NCI-H2107 (cell line): ENCODE results near the gene S100A5.
"Not testable (repeated sequence)": the region's sequence is repeated elsewhere in the genome, so short reads cannot be mapped to it uniquely, and the experiment has no call there.

Experiments used
- DNase-seq: peaks from one replicate; lab custom pipeline; 2025; lab: John Stamatoyannopoulos, UW

Gene S100A5, protein sequence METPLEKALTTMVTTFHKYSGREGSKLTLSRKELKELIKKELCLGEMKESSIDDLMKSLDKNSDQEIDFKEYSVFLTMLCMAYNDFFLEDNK

DNA sequence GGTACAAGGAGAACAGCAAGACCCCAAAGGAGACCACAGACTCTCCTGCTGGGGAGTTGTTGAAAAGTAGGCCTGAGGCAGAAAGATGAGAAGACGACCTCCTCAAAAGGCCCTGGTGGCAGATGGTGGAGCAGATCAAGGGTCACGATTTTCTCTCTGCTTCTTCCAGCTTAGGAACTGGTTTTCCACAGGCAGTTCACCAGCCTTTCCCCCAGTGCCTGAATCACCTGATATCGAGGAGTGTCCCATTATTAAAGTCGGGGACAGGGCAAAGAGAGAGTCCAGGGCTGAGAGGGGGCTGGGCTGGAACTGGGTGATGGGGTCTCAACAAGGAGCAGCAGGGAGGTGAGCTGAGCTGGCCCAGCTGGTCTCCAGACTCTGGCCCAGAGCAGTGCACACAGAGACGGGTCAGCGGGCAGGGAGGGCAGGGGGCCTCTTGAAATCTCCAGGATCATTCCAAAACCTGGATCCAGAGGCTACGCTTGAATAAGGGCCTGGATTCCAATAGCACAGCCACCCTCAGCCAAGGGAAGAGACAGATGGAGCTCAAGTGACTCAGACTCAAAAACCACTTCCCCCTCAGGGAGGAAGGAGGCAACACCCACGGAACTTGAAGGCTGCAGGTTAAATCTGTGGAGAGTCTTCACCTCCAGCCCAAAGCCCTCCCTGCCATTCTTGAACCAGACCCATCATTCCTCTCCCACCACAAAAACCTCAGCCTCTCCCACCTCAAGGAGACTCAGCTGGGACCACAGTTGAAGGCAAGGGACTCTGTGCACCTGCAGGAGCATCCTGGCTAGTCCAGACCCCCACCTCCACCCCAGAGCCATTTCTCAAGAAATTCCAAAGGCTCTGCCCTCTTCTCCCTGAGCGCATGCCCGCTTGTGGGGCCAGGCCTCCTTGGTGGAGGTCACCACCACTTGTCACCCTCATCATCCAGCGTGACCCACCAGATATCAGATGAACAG is at the start of gene S100A5:
Gene S100A5, minus strand, starts transcription at position 541 of the 968 bp plus-strand sequence. CDS start 743 bp downstream, outside the sequence.
- DNase-seq, result no peak

DNA sequence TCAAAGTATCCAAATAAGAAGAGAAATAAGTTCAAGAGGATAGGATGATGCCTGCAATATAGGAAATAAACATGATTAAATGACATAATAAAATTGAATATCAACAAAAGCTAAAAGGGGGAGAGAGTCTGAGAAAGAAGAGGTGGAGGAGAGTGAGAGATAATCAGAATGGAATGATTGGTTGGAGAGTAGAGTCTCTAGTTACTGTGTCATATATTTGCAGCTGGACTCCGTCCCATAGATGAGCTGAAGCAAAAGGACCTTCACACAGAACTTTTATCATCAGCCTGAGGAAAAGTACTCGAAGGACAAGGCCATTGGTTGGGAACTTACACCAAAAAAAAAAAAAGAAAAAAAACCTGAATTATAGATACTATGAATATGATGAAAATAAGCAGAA is 47.7 kb upstream of the S100A5 start:
- DNase-seq, result no peak

DNA sequence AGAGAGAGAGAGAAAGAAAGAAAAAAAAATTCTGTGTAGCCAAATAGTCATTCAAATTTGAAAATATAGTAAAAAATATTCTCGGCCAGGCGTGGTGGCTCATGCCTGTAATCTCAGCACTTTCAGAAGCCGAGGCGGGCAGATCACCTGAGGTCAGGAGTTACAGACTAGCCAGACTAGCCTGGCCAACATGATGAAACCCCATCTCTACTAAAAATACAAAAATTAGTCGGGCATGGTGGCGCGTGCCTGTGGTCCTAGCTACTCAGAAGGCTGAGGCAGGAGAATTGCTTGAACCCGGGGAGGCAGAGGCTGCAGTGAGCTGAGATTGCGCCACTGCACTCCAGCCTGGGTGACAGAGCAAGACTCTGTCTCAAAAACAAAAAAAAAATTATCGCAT is 47.3 kb upstream of the S100A5 start:
- not testable (repeated sequence) for DNase-seq

DNA sequence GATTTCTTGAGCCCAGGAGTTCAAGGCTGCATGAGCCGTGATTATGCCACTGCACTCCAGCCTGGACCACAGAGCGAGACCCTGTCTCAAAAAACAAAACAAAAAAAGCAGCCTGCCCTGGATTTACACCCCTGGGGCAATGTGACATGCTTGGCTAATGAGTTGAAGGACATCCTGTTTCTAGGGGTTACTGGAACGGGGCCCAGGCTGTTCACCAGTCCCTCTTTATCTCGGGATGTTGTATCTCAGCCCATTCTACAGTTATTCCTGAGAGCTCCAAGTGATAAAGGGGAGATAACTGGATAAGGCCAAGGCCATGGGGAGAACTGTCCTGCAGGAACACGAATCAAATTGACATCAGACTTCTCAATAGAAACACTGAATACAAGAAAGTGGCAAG is 46.6 kb upstream of the S100A5 start:
- no peak for DNase-seq

DNA sequence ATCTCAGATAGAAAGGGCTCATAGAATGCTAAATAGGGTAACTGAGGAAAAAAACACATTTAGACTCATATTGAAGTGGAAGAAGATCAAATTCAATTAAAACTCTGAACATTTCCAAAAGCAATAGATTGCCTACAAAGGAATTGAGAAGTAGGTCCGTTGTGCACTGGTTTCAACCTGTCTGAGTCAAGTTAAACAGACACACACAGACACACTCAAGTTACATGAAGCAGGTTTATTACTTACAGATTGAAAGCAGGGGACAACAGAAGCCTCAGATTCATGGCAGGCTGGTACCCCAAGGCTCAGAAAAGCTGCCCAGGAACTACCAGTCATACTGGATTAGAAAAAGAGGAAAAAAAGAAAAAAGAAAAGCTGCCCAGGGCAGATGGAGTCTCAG is 45.6 kb upstream of the S100A5 start:
- DNase-seq, result no peak

DNA sequence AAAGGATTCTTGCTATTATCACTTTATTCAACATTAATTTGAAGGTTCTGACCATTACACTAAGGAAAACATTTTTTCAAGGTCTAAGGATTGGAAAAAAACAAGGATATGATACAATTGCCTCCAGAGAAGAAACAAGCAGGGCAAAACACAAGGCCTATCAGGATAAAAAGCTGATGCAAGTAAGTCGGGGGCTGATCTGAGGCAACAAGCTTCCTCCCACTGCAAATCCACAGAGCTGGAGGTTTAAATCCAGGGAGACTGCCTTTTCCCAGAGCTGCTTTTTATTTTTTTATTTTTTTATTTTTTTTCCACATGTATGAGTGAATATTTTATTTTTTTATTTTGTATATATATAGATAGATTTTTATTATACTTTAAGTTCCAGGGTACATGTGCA is 44.3 kb upstream of the S100A5 start:
- DNase-seq, result no peak

DNA sequence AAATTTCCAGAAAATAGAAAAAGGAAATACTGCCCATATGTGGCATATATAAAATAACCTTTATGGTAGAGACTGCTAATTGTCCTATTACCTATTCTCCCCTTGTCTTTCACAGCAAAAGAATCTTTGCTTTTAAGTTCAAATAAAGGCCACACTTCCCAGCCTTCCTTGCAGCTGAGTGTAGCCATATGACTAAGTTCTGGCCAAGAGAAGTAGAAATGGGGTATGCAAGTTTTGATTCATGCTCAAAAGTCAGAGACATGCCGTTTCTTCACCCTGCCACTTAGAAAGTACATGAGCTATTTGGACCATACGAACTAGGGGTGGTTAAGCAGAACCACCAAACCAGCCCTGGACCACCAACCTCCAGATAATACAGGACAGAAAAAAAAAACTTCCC is 43.2 kb upstream of the S100A5 start:
- no peak for DNase-seq

DNA sequence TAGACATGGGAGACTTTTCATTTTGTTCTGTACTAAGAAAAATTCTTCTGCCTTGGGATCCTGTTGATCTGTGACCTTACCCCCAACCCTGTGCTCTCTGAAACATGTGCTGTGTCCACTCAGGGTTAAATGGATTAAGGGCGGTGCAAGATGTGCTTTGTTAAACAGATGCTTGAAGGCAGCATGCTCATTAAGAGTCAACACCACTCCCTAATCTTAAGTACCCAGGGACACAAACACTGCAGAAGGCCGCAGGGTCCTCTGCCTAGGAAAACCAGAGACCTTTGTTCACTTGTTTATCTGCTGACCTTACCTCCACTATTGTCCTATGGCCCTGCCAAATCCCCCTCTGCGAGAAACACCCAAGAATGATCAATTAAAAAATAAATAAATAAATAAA is 42.8 kb upstream of the S100A5 start:
- DNase-seq, result not testable (repeated sequence)

DNA sequence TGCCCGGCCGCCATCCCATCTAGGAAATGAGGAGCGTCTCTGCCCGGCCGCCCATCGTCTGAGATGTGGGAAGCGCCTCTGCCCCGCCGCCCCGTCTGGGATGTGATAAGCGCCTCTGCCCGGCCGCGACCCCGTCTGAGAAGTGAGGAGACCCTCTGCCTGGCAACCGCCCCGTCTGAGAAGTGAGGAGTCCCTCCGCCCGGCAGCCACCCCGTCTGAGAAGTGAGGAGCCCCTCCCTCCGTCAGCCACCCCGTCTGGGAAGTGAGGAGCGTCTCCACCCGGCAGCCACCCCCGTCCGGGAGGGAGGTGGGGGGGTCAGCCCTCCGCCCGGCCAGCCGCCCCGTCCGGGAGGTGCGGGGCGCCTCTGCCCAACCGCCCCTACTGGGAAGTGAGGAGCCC is 42.1 kb upstream of the S100A5 start:
- not testable (repeated sequence) for DNase-seq

DNA sequence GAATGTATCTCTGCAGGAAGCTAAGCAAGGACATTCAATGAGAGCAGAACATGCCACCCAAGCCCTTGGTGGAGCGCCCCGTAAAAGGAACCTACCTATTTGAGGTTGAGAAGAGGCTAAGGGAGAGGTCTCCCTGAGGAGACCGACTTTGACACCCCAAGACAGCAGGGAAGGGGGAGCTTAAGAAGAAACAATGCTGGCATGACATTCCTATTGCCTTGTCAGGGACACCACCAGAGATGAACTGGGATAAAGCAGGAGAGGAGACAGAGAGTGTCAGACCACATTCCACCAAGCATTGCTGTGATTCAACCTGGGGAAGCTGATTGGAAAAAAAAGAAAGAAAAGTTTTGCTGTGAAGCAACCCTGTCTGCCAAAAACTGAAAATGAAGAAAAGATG is 38.2 kb upstream of the S100A5 start:
- DNase-seq, result no peak

DNA sequence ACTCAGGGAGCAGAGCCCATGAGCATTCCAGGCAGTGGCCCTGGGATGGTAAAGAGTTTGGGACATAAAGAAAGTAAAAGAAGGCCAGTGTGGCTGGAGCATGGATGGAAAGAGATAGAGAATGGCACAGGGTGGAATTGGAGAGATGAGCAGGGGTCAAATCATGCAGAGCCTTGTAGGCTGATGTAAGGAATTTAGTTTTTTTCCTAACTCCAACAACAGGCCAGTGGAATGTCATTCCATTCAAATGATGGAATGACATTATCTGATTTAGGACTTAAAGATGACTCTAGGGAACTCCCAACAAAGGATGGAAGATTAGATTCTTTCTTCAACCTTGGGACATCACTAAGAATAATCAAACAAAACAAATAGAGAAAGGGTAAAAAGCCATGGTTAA is 37.8 kb upstream of the S100A5 start:
- no peak for DNase-seq

DNA sequence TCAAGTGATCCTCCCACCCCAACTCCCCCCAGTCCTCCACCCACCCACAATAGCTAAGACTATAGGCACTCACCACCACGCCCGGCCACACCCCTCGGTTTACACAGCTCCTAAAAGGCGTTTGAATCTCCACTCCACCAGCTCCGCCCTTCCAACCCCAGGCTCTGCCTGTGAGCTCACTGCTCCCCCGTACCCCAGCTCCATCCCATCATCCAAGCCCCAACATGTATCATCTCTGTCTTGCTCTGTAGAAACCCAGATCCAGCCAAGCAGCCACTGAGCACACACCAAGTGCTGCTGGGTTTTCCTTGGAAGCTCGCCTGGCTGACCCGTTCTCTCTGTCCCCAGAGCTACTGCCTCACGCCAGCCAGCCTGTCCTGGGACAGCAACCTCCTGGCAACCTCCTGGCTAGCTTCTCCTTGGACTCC is 36.9 kb upstream of the S100A5 start:
- no peak for DNase-seq

DNA sequence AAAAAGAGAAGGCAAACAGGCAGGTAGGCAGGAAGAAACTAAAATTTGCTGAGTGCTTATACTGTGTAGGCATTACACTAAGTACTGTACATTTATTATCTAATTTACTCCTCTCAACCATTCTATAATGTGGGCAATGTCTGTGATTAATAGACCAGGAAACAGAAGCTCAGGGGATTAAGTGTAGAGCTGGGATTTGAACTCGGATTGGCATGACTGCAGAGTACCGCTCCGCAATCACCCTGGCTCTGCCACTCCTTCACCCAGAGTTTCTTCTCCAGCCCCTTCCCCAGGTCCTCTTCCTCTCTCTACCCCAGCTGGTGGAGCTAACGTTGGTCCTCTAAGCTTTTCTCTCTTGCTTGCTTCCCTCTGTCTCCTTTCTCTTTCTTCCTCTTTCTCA is 36.4 kb upstream of the S100A5 start:
- DNase-seq, result no peak

DNA sequence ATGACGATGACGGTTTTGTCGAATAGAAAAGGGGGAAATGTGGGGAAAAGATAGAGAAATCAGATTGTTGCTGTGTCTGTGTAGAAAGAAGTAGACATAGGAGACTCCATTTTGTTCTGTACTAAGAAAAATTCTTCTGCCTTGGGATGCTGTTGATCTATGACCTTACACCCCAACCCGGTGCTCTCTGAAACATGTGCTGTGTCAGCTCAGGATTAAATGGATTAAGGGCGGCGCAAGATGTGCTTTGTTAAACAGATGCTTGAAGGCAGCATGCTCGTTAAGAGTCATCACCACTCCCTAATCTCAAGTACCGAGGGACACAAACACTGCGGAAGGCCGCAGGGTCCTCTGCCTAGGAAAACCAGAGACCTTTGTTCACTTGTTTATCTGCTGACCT is 34.8 kb upstream of the S100A5 start:
- DNase-seq, result not testable (repeated sequence)

DNA sequence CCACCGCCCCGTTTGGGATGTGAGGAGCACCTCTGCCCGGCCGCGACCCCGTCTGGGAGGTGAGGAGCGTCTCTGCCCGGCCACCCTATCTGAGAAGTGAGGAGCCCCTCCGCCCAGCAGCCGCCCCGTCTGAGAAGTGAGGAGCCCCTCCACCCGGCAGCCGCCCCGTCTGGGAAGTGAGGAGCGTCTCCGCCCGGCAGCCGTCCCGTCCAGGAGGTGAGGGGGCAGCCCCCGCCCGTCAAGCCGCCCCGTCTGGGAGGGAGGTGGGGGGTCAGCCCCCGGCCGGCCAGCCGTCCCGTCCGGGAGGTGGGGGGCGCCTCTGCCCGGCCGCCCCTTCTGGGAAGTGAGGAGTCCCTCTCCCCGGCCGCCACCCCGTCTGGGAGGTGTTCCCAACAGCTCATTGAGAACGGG is 34.4 kb upstream of the S100A5 start:
- DNase-seq, result not testable (repeated sequence)

DNA sequence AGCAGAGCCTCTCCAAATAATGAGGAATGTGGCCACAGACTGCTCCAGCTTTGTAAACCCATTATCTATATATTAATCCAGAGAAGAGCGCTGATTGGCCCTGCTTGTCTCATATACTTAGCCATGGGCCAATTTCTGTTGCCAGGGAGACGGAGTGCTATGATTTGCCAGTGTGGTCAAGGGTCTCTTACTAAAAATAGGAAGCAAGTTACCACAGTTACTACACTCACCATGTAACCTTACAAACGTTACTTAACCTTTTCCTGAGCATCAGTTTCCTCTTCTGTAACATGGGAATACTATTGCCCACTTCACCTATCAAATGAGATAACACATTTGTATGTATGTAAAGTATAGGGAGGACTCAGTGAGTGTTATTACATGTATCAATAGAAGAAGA is 32.6 kb upstream of the S100A5 start:
- DNase-seq, result no peak

DNA sequence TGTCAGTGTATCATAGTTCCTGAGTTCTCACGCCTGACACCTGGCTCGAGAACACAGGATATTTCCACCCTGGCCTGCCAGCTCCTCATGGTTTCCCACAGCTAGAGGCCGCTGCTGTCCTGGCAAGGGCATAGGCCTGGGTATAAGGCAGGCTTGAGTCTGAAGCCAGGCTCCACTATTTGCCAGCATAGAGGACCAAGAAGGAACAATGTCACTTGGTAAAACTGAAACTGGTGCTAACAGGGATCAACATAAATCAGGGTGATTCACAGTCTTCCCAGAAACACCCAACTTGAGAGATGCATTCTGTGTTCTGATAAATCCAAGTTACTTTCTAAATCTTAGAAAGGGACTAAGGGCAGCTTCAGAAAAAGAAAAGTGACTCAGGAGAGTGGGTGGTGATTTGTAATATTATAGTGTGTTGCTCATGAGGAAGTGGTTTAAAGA is 31.9 kb upstream of the S100A5 start:
- DNase-seq, result peak; percentile 77

DNA sequence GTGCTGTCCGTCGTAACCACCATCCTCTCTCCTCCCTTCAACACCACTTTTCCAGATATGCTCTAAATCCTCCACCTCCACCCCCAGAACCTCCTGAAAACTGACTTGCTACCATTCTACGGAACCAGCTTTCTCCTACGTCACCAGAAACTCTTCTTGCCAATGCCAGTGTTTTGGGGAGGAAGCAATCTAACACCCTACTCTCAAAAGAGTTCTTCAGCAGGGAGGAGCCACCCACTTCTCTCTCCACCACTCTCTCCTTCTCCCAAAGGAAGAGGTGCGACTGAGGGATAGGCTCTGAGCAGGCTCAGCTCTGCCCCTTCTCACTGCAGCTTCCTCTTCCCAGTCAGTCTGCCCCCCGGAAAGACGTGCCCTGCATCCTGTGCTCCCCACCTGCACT is 31.0 kb upstream of the S100A5 start:
- no peak for DNase-seq

DNA sequence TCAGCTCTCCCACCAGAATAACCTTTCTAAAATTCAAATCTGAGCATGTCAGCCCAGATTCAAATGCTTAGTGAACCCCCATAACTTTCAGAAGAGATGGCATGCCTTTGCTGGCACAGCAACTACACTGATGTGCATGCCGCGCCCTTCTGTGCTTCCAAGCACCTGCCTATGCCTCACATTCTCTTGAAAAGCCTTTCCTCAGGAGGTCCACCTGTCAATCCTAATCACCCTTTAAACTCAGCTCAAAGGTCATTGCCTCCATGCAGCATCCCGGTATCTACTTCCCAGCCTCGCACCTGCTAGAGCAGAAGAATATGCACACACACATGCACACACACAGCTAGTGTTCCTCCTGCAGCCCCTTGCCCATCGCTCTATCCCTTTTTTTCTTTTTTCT is 30.1 kb upstream of the S100A5 start:
- no peak for DNase-seq

DNA sequence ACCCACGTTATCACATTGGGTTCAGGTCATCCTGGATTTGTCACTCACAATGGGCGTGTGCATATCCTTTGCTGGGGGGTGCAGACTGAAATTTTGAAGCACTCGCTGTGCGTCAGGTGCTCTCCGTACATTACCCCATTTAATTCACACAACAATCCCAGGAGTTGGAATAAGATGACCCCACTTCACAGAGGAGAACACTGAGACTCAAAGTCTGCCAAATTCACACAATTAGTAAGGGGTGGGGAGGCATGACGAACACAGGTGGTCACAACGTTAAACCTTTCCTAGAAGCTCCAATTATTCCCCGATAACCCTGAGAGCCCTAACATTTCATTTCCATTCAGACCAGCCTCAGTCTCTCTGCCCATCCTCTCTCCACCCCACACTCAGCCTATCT is 28.7 kb upstream of the S100A5 start:
- no peak for DNase-seq

DNA sequence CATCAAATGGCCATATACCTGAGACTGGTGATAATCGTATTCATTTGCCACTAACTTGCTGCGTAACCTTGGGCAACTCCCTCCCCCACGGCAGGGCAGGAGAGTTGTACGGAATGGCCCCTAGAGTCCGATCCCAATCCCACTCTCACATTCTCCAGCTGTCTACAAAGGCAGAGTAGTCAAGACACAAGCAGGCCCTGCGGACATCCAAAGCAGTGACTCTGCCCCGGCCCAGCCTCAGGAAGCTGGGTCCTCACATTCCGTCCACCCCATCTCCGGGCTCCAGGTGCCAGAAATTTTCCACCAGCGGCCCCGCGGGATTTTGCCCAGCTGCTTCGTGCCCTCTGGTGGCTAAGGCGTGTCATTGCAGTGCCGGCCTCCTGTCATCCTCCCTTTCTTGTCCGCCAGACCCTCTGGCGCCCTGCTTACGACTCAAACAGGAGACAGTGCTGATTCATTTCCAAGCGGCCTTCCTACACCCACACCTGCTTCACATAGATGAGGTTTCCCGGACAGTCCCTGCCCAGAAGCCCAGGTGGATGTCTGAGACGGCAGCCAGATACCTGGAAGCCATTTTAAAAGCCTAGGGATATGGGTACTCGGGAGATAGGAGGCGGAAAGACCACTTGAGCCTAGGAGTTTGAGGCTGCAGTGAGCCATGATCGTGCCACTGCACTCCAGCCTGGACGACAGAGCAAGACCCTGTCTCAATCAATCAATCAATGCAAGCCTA is 27.8 kb upstream of the S100A5 start:
- DNase-seq, result peak; percentile 84

DNA sequence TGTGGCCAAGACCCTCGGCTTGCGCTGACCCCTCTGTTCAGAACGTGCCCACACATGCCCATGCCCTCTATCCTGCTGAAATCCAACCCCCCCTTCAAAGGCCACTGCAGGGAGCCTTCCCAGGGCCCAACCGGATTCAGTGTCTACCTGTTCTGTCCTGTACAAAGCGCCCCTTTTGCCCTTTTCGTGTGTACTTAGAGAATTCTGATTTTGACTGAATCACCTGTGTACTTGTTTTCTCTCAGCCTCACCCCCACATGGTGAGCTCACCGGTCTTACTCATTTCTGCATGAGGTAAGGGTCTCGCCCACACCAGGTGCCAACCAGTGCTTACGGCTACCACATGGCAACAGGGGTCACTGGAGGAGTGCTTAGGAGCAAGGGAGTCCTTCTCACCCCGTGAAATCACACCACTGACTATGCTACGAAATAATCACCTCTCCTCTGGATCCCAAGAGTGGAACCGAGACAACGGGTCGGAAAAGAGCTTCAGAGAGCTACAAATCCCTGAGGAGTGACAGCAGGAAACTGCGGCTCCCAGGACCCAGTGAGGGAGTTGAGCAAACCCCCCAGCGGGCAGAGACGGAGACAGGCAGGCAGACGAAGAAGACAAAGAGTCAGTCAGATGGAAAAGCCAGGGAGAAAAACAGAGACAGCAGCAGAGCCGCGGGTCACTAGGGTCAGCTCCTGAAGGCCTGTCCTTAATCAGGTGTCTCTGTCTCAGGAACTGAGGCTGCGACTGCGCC is 27.1 kb upstream of the S100A5 start:
- no peak for DNase-seq
